GM12878 (cell line): ENCODE results near the gene ADSS1. TPM values are rescaled to one million over a fixed set of nuclear protein-coding genes. Genes with fewer than 3 reads are reported as not detected.
A peak's percentile ranks its signal among the peaks of the same experiment; 100 is the strongest.

Experiments used
- ATAC-seq: fragments of 200-7000 bp; cut with Tn5 transposase; 3 replicates; pipeline ENCODE4 v1.9.1; 2020; ENCODE audit warnings: mild to moderate bottlenecking, moderate library complexity
- BruUV-seq: library from RNA; stranded (reverse); fragments of 400-500 nt; replicated peaks from 2 replicates; lab custom pipeline; 2021; lab: Mats Ljungman, UMichigan
- CTCF ChIA-PET: fragments of 300-600 bp; sonication (Branson Sonifier 250); formaldehyde crosslinking; extraction: SDS; loops from one replicate; lab custom pipeline; 2021; ENCODE audit warnings: inconsistent platforms; lab: Yijun Ruan, JAX
- POLR2A ChIA-PET: fragments of 350-600 bp; formaldehyde crosslinking; extraction: SDS; loops from one replicate; lab custom pipeline; 2021; ENCODE audit warnings: inconsistent platforms; lab: Charles Lee
- RAD21 ChIA-PET: fragments of 300-600 bp; sonication (Branson Sonifier 250); formaldehyde crosslinking; loops from one replicate; lab custom pipeline; 2023; ENCODE audit warnings: antibody characterized with exemption; ENCODE audit not compliant: unreplicated experiment; lab: Charles Lee
- SMC1A ChIA-PET: fragments of 300-600 bp; sonication (Branson Sonifier 250); formaldehyde crosslinking; loops from one replicate; lab custom pipeline; 2023; ENCODE audit not compliant: unreplicated experiment, uncharacterized antibody; lab: Charles Lee
- DNase-seq: peaks from one replicate; pipeline ENCODE4 v3.0.0-alpha.2; 2011; ENCODE audit warnings: low read depth, low spot score
- FAIRE-seq: peaks from 3 replicates; lab custom pipeline; 2011; peaks lifted over from hg19 to GRCh38; lab: Jason Lieb, UNC
- H2AFZ ChIP-seq: 2 replicates; pipeline ENCODE4 v1.6.0; 2011; ENCODE audit warnings: low read depth, low read length, control low read depth; ENCODE audit not compliant: control insufficient read depth
- H3K27ac ChIP-seq: 2 replicates; pipeline ENCODE4 v1.5.1; 2011; ENCODE audit warnings: control low read depth; ENCODE audit not compliant: control insufficient read depth, insufficient read depth
- H3K27me3 ChIP-seq, 2 experiments: replicated peaks in 1 of 2; 2 replicates each; pipeline versions ENCODE4 v1.6.0 to v1.6.1; 2011; ENCODE audit warnings: low read length in 1 of 2; ENCODE audit not compliant: control insufficient read depth in 2 of 2, insufficient read depth in 2 of 2
- H3K36me3 ChIP-seq, 2 experiments: 2 replicates each; pipeline ENCODE4 v1.5.1; 2011; ENCODE audit warnings: low read length in 1 of 2; ENCODE audit not compliant: control insufficient read depth in 2 of 2, insufficient read depth in 2 of 2
- H3K4me1 ChIP-seq: 2 replicates; pipeline ENCODE4 v1.6.1; 2011; ENCODE audit warnings: mild to moderate bottlenecking, low read length, moderate library complexity, mixed read lengths; ENCODE audit not compliant: control insufficient read depth, insufficient read depth
- H3K4me2 ChIP-seq: 2 replicates; pipeline ENCODE4 v1.6.0; 2011; ENCODE audit warnings: control low read depth; ENCODE audit not compliant: control insufficient read depth, insufficient read depth
- H3K4me3 ChIP-seq: fragments of 200-600 bp; sonication (generic); 2 replicates; pipeline ENCODE4 v1.5.1; 2016
- H3K79me2 ChIP-seq: 2 replicates; pipeline ENCODE4 v1.6.0; 2011; ENCODE audit warnings: low read length; ENCODE audit not compliant: control insufficient read depth, insufficient read depth
- H3K9ac ChIP-seq: 2 replicates; pipeline ENCODE4 v1.8.0; 2011; ENCODE audit warnings: low read length, control low read depth, mixed read lengths; ENCODE audit not compliant: control insufficient read depth, insufficient read depth
- H3K9me3 ChIP-seq: replicated peaks from 3 replicates; pipeline ENCODE4 v1.5.1; 2011; ENCODE audit warnings: mild to moderate bottlenecking, low read length; ENCODE audit not compliant: control insufficient read depth, insufficient read depth
- H4K20me1 ChIP-seq: 2 replicates; pipeline ENCODE4 v1.6.0; 2011; ENCODE audit not compliant: control insufficient read depth, insufficient read depth
- HCFC1 ChIP-seq: fragments of 150-350 bp; IDR thresholded peaks from 2 replicates; pipeline ENCODE4 v1.6.1; 2014; ENCODE audit warnings: low read length
- LARP7 ChIP-seq: fragments of 450-650 bp; IDR thresholded peaks from 2 replicates; pipeline ENCODE4 v1.6.1; 2017; ENCODE audit warnings: mild to moderate bottlenecking
- MEF2B ChIP-seq: fragments of 450-650 bp; IDR thresholded peaks from 2 replicates; pipeline ENCODE4 v1.6.1; 2018; ENCODE audit warnings: mild to moderate bottlenecking, moderate library complexity; ENCODE audit not compliant: partially characterized antibody, poor library complexity, severe bottlenecking
- POLR2AphosphoS5 ChIP-seq: IDR thresholded peaks from 2 replicates; pipeline ENCODE4 v1.6.1; 2011; ENCODE audit warnings: mild to moderate bottlenecking, low read length, inconsistent platforms
- RB1 ChIP-seq: fragments of 450-650 bp; formaldehyde crosslinking; IDR thresholded peaks from 2 replicates; pipeline ENCODE4 v1.6.1; 2017; ENCODE audit warnings: mild to moderate bottlenecking, borderline replicate concordance
- SPI1 ChIP-seq: IDR thresholded peaks from 2 replicates; pipeline ENCODE4 v1.6.1; 2011; ENCODE audit warnings: low read depth, mild to moderate bottlenecking, low read length, moderate library complexity, borderline replicate concordance; ENCODE audit not compliant: insufficient read depth
- TCF3 ChIP-seq: IDR thresholded peaks from 2 replicates; pipeline ENCODE4 v1.6.1; 2012; ENCODE audit warnings: low read depth, mild to moderate bottlenecking, low read length, borderline replicate concordance; ENCODE audit not compliant: insufficient read depth
- ZZZ3 ChIP-seq: IDR thresholded peaks from 2 replicates; pipeline ENCODE4 v1.6.1; 2011; ENCODE audit warnings: low read depth; ENCODE audit not compliant: control insufficient read depth, insufficient read length
- WGBS: methylation state at CpG from one replicate; pipeline ENCODE4 v1.1.6; 2016; ENCODE audit warnings: low lambda C conversion rate; ENCODE audit not compliant: insufficient replicate concordance, insufficient coverage; ENCODE audit errors: missing lambda C conversion rate; 5-methylcytosine and 5-hydroxymethylcytosine counted together
- in situ Hi-C: fragments of 300-500 bp; cut with MboI; formaldehyde crosslinking; loops from 9 replicates; pipeline ENCODE4 v1.14.3; 2018; ENCODE audit warnings: mixed read lengths
- intact Hi-C: fragments of 100-400 bp; cut with micrococcal nuclease; formaldehyde crosslinking; loops from one replicate; pipeline ENCODE4 v1.14.2; 2022; ENCODE audit not compliant: unreplicated experiment
- polyA plus RNA-seq, 11 experiments: library from polyadenylated mRNA; depleted of rRNA in 4 of 11; unstranded in 6 of 11; stranded (reverse) in 5 of 11; fragments of >200 nt; fragmentation: Nextera tagmentation in 4 of 11; fragmentation: Illumina TruSeq in 1 of 11; extraction: Ambion mirVana in 4 of 11; extraction: Trizol in 1 of 11; gene quantifications; 1 replicate in 1 of 11; 2 replicates in 10 of 11; pipeline versions ENCODE4 v1.2.1 to v1.2.3, GENCODE V29; 2011 to 2016; ENCODE audit warnings: inconsistent platforms in 2 of 11, missing spikeins in 2 of 11, low read depth in 1 of 11
- total RNA-seq, 4 experiments: library from RNA; depleted of rRNA in 3 of 4; stranded (reverse); fragments of >200 nt in 3 of 4; fragmentation: Illumina TruSeq in 1 of 4; extraction: Trizol in 1 of 4; gene quantifications; 2 replicates each; pipeline versions ENCODE4 v1.2.1 to v1.2.3, GENCODE V29; 2013 to 2021
- TF ChIP-seq, protein P1 (sequence below): fragments of 450-650 bp; formaldehyde crosslinking; IDR thresholded peaks from 2 replicates; pipeline ENCODE4 v1.4.0; 2020; ENCODE audit warnings: mild to moderate bottlenecking, moderate library complexity
- TF ChIP-seq, protein P2 (sequence below): IDR thresholded peaks from 2 replicates; pipeline ENCODE4 v1.6.1; 2011; ENCODE audit warnings: borderline replicate concordance, low read depth, mild to moderate bottlenecking, moderate library complexity, low read length; ENCODE audit not compliant: insufficient read depth, poor library complexity, severe bottlenecking

The ADSS1 gene
- total and polyA plus RNA-seq, 10 of the 15 experiments (the other 5 are each of a cell fraction or from before 2014, with no cell fraction given): 0.11 to 0.45 (median 0.28) TPM; not detected in 5

DNA sequence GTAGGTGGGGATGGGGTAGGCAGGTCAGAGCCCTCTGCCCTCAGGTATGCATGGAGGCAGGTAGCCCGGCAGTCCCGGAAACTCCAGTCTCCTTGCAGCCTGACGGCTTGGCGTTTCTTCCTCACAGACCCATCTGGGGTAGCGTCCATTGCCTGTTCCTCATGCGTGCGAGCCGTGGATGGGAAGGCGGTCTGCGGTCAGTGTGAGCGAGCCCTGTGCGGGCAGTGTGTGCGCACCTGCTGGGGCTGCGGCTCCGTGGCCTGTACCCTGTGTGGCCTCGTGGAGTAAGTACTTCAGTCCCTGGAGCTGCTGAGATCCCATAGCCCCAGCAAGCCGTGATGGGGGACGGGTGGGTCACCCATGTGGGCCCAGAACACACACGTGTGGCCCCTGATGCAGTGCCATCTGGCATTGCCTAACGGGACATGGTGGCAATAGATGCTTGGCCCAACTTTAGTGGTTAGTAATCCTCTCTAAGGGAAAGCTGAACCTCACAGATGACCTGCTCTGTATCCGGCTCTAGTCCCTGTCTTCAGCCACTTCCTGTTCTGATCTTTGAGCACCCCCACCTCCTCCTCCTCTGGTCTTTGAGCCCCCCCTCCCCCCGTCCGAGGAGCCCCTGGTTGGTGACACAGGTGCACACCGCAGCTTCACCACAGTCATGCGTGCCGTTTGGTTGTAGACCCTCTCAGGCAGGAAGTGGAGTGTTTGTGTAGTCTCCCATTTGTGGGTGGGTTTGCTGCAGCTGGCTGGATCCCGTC lies 32.6 kb downstream of the ADSS1 start:
- Histone ChIP-seq H3K36me3 (peaks cover 2 to 18% of the 10 kb centered on the region in 2 experiments; a peak in 3 of 4 replicates), H3K4me1 (peaks cover 17% of the 10 kb centered on the region), H2AFZ (no peak overlapping the region), H3K9me3 (no peaks in the 10 kb centered on the region), H3K27me3 (no peaks in the 10 kb centered on the region), H3K27ac (no peak overlapping the region)
- in situ Hi-C loops: no loop called here
- ATAC-seq: no peak
- ChIA-PET POLR2A (no interaction called here), CTCF (interaction anchor here (0.9 kb wide), 1 partner anchor 69 kb away, joined by 3 read pairs; no protein-coding TSS in a partner anchor)
- no TSS peak for BruUV-seq
- intact Hi-C loops: no loop called here
- no peak for DNase-seq
- TF ChIP-seq POLR2AphosphoS5 (no peak), TCF3 (0 out of 2 replicates have a peak, but pooled peaks have one; percentile 67), SPI1 (peak; percentile 28; the same call in 1 of the 2 replicates), HCFC1 (no peak), ZZZ3 (no peak), MEF2B (no peak), RB1 (no peak), LARP7 (no peak)
- TF ChIP-seq, protein P1, sequence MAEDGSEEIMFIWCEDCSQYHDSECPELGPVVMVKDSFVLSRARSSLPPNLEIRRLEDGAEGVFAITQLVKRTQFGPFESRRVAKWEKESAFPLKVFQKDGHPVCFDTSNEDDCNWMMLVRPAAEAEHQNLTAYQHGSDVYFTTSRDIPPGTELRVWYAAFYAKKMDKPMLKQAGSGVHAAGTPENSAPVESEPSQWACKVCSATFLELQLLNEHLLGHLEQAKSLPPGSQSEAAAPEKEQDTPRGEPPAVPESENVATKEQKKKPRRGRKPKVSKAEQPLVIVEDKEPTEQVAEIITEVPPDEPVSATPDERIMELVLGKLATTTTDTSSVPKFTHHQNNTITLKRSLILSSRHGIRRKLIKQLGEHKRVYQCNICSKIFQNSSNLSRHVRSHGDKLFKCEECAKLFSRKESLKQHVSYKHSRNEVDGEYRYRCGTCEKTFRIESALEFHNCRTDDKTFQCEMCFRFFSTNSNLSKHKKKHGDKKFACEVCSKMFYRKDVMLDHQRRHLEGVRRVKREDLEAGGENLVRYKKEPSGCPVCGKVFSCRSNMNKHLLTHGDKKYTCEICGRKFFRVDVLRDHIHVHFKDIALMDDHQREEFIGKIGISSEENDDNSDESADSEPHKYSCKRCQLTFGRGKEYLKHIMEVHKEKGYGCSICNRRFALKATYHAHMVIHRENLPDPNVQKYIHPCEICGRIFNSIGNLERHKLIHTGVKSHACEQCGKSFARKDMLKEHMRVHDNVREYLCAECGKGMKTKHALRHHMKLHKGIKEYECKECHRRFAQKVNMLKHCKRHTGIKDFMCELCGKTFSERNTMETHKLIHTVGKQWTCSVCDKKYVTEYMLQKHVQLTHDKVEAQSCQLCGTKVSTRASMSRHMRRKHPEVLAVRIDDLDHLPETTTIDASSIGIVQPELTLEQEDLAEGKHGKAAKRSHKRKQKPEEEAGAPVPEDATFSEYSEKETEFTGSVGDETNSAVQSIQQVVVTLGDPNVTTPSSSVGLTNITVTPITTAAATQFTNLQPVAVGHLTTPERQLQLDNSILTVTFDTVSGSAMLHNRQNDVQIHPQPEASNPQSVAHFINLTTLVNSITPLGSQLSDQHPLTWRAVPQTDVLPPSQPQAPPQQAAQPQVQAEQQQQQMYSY: no peak
- TF ChIP-seq, protein P2, sequence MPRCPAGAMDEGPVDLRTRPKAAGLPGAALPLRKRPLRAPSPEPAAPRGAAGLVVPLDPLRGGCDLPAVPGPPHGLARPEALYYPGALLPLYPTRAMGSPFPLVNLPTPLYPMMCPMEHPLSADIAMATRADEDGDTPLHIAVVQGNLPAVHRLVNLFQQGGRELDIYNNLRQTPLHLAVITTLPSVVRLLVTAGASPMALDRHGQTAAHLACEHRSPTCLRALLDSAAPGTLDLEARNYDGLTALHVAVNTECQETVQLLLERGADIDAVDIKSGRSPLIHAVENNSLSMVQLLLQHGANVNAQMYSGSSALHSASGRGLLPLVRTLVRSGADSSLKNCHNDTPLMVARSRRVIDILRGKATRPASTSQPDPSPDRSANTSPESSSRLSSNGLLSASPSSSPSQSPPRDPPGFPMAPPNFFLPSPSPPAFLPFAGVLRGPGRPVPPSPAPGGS: peak; percentile 97
- TF ChIP-seq, all 136 proteins: peak for 3
- ChIA-PET SMC1A (interaction anchor here (1.0 kb wide), 1 partner anchor 111 kb away, joined by 3 read pairs; no protein-coding TSS in a partner anchor), RAD21 (no interaction called here)
- H3K9ac ChIP-seq: peak overlapping the region; percentile 15; the same call in 1 of the 2 replicates
- H3K4me2 ChIP-seq: peak overlapping the region; percentile 44
- H3K79me2 ChIP-seq: peaks cover 31% of the 10 kb centered on the region
- no peaks in the 10 kb centered on the region for H4K20me1 ChIP-seq
- WGBS: 84% methylated on average over 27 of the region's 27 CpGs
- 0 out of 2 replicates have a peak overlapping the region, but pooled peaks have one; percentile 27 for H3K4me3 ChIP-seq
- no peak for FAIRE-seq
